ENCODE data around the gene MROH2A.

MROH2A gene

DNA sequence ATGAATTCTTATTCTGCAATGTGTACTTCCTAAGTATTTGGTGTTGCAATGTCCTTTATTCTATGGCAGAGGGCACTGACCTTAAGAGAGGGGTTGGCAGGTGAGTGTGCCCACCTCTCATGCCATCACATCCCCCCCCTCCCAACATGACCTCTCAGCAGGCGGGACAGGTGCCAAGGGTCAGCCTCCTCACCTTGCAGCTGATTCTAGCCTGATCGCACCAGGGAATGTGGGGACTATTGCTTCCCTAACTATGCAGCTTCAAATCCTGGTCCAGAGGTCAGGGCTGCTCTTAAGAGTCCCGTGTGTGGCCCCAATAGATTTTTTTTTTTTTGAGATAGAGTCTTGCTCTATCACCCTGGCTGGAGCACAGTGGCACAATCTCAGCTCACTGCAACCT, 66.7 kb downstream of the MROH2A start:
- Histone ChIP-seq H3K4me1 (ENCODE audit: control insufficient read depth, low read length) (no peaks in the 10 kb centered on the region), H4K20me1 (ENCODE audit: control insufficient read depth, insufficient read depth, low read depth, low read length) (peaks cover 10% of the 10 kb centered on the region), H3K79me2 (ENCODE audit: control insufficient read depth, low read length) (peaks cover 98% of the 10 kb centered on the region)

GRCh38 chr2:233845301-233846060, 67.4 kb downstream of the MROH2A start:
- H3K9me2 ChIP-seq (replicated peaks; ENCODE audit: control insufficient read depth, low read length), result no peaks in the 10 kb centered on the region
- no peak for TF ChIP-seq EZH2phosphoT487 (IDR thresholded peaks at IDR 0.05; ENCODE audit: borderline replicate concordance, low read length)
- TF ChIP-seq, protein P1, sequence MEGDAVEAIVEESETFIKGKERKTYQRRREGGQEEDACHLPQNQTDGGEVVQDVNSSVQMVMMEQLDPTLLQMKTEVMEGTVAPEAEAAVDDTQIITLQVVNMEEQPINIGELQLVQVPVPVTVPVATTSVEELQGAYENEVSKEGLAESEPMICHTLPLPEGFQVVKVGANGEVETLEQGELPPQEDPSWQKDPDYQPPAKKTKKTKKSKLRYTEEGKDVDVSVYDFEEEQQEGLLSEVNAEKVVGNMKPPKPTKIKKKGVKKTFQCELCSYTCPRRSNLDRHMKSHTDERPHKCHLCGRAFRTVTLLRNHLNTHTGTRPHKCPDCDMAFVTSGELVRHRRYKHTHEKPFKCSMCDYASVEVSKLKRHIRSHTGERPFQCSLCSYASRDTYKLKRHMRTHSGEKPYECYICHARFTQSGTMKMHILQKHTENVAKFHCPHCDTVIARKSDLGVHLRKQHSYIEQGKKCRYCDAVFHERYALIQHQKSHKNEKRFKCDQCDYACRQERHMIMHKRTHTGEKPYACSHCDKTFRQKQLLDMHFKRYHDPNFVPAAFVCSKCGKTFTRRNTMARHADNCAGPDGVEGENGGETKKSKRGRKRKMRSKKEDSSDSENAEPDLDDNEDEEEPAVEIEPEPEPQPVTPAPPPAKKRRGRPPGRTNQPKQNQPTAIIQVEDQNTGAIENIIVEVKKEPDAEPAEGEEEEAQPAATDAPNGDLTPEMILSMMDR (IDR thresholded peaks at IDR 0.05; ENCODE audit: low read depth, low read length, poor library complexity, severe bottlenecking), result no peak
- no peaks in the 10 kb centered on the region for H3K27me3 ChIP-seq (ENCODE audit: control insufficient read depth, low read length)
- no peaks in the 10 kb centered on the region for H3F3A ChIP-seq (ENCODE audit: control insufficient read depth, insufficient read depth)
- no peak overlapping the region for H3K4me3 ChIP-seq (ENCODE audit: low read length)
- H3K79me2 ChIP-seq (ENCODE audit: control insufficient read depth, low read length), result peaks cover 98% of the 10 kb centered on the region
- no peaks in the 10 kb centered on the region for H3K4me1 ChIP-seq (ENCODE audit: control insufficient read depth, low read length)
- peaks cover 10% of the 10 kb centered on the region for H4K20me1 ChIP-seq (ENCODE audit: control insufficient read depth, insufficient read depth, low read depth, low read length)
- no peak overlapping the region for H3K4me2 ChIP-seq (ENCODE audit: low read length)
- H3K9me3 ChIP-seq (ENCODE audit: control insufficient read depth, insufficient read depth, low read length), result no peaks in the 10 kb centered on the region
- H3K36me3 ChIP-seq (ENCODE audit: control insufficient read depth, low read length), result peaks cover 100% of the 10 kb centered on the region
- no peak overlapping the region for H3K27ac ChIP-seq (ENCODE audit: low read depth, low read length)

More for the DNA sequence above, 66.7 kb downstream of the MROH2A start:
- peaks cover 100% of the 10 kb centered on the region for H3K36me3 ChIP-seq (ENCODE audit: control insufficient read depth, low read length)
- H3K27ac ChIP-seq (ENCODE audit: low read depth, low read length), result no peak overlapping the region
- TF ChIP-seq, protein P1 (IDR thresholded peaks at IDR 0.05; ENCODE audit: low read depth, low read length, poor library complexity, severe bottlenecking), result no peak
- no peak for TF ChIP-seq EZH2phosphoT487 (IDR thresholded peaks at IDR 0.05; ENCODE audit: borderline replicate concordance, low read length)
- no peaks in the 10 kb centered on the region for H3F3A ChIP-seq (ENCODE audit: control insufficient read depth, insufficient read depth)
- H3K4me2 ChIP-seq (ENCODE audit: low read length), result no peak overlapping the region
- H3K9me3 ChIP-seq (ENCODE audit: control insufficient read depth, insufficient read depth, low read length), result no peaks in the 10 kb centered on the region
- H3K4me3 ChIP-seq (ENCODE audit: low read length), result no peak overlapping the region
- H3K27me3 ChIP-seq (ENCODE audit: control insufficient read depth, low read length), result no peaks in the 10 kb centered on the region
- no peaks in the 10 kb centered on the region for H3K9me2 ChIP-seq (replicated peaks; ENCODE audit: control insufficient read depth, low read length)

DNA sequence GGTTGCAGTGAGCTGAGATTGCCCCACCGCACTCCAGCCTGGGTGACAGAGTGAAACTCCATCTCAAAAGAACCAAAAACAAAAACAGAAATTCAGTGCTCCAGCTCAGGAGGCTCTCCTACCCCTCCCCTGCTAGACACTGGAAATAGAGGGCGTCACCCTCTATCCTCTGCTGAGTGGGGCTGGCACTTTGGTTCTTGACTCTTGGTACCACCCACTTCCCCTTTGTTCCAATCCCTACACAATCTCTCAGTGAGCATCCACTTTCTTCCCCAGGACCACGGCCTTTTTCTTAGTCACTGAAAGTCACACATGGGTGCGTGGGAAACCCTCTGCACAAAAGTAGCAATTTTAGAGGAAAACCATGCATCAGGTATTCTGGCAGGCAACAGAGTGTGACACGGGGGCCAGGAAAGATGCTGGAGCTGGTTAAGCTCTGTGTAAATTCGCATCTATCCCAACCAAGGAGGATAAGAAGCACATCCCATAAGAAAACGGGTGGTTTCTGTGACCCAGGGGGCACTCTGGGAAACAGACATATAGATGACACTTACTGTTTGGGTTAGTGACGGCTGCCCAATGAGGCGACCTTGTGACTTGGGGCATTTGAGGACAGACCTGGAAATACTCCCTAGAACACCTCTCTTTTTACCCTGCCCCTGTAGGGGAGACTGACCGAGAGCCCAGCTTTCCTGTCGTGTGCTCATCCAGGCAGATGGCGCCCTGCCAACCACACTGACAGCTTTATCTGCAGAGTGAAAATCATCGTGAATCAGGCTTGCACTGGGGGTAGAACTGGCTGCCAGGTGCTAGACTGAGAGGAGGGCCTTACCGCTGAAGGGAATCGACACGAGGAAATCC, 68.5 kb downstream of the MROH2A start:
- Histone ChIP-seq H3K36me3 (ENCODE audit: control insufficient read depth, low read length) (peaks cover 100% of the 10 kb centered on the region), H3K9me2 (replicated peaks; ENCODE audit: control insufficient read depth, low read length) (no peaks in the 10 kb centered on the region), H3K4me3 (ENCODE audit: low read length) (no peak overlapping the region), H3K4me1 (ENCODE audit: control insufficient read depth, low read length) (peaks cover 2% of the 10 kb centered on the region), H4K20me1 (ENCODE audit: control insufficient read depth, insufficient read depth, low read depth, low read length) (peaks cover 8% of the 10 kb centered on the region), H3K79me2 (ENCODE audit: control insufficient read depth, low read length) (peaks cover 98% of the 10 kb centered on the region), H3K4me2 (ENCODE audit: low read length) (no peak overlapping the region), H3F3A (ENCODE audit: control insufficient read depth, insufficient read depth) (no peaks in the 10 kb centered on the region), H3K9me3 (ENCODE audit: control insufficient read depth, insufficient read depth, low read length) (no peaks in the 10 kb centered on the region), H3K27ac (ENCODE audit: low read depth, low read length) (no peak overlapping the region), H3K27me3 (ENCODE audit: control insufficient read depth, low read length) (no peaks in the 10 kb centered on the region)
- no peak for TF ChIP-seq EZH2phosphoT487 (IDR thresholded peaks at IDR 0.05; ENCODE audit: borderline replicate concordance, low read length)
- TF ChIP-seq, protein P1 (IDR thresholded peaks at IDR 0.05; ENCODE audit: low read depth, low read length, poor library complexity, severe bottlenecking), result no peak

Data from DOHH2 (cell line).